ENCODE measurements around the gene NCAM1. TPM values are rescaled to one million over a fixed set of nuclear protein-coding genes. Genes with fewer than 3 reads are reported as not detected.
A peak's percentile ranks its signal among the peaks of the same experiment; 100 is the strongest.

Gene NCAM1
- total and polyA plus RNA-seq, 2 donors (not counting 1 experiment from before 2014, with no cell fraction given) = 0.17 to 2.6 TPM

GRCh38 chr11:112966561-112966960, 5.3 kb downstream of the NCAM1 start:
- Histone ChIP-seq H3K36me3 (ENCODE audit: control insufficient read depth, insufficient read depth, low read length) (no peaks in the 10 kb centered on the region), H4K20me1 (ENCODE audit: control insufficient read depth, extremely low read depth, insufficient read depth, low read length) (no peaks in the 10 kb centered on the region), H3K9ac (ENCODE audit: insufficient read depth, low read length) (no peak overlapping the region), H3K4me3 (replicated peaks in 1 of 4; ENCODE audit: control extremely low read depth in 1 of 4, insufficient read depth in 1 of 4, low read depth in 3 of 4, low read length in 4 of 4) (no peak overlapping the region), H3K4me1 (ENCODE audit: control insufficient read depth, extremely low read depth, insufficient read depth, low read length) (no peaks in the 10 kb centered on the region), H2AFZ (ENCODE audit: low read length) (no peak overlapping the region), H3K27me3 (ENCODE audit: control insufficient read depth, insufficient read depth, low read length) (peaks cover 7% of the 10 kb centered on the region), H3K79me2 (ENCODE audit: control insufficient read depth, insufficient read depth, low read length) (no peaks in the 10 kb centered on the region), H3K9me3 (ENCODE audit: control insufficient read depth, insufficient read depth, low read depth, low read length) (no peaks in the 10 kb centered on the region), H3K27ac (ENCODE audit: insufficient read depth, low read length) (no peak overlapping the region), H3K4me2 (ENCODE audit: extremely low read depth, insufficient read depth, low read length) (no peak overlapping the region)
- TF ChIP-seq EZH2 (IDR thresholded peaks at IDR 0.05; ENCODE audit: low read length, missing control alignments) = no peak
- TF ChIP-seq, protein P1, sequence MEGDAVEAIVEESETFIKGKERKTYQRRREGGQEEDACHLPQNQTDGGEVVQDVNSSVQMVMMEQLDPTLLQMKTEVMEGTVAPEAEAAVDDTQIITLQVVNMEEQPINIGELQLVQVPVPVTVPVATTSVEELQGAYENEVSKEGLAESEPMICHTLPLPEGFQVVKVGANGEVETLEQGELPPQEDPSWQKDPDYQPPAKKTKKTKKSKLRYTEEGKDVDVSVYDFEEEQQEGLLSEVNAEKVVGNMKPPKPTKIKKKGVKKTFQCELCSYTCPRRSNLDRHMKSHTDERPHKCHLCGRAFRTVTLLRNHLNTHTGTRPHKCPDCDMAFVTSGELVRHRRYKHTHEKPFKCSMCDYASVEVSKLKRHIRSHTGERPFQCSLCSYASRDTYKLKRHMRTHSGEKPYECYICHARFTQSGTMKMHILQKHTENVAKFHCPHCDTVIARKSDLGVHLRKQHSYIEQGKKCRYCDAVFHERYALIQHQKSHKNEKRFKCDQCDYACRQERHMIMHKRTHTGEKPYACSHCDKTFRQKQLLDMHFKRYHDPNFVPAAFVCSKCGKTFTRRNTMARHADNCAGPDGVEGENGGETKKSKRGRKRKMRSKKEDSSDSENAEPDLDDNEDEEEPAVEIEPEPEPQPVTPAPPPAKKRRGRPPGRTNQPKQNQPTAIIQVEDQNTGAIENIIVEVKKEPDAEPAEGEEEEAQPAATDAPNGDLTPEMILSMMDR (conservative IDR thresholded peaks at IDR 0.05 in 1 of 2, IDR thresholded peaks at IDR 0.05 in 1 of 2; ENCODE audit: low read depth in 1 of 2, low read length in 2 of 2) = no peak
- no peak for DNase-seq (ENCODE audit: low read depth in 2 of 2)

GRCh38 chr11:112967082-112967481, 5.9 kb downstream of the NCAM1 start:
- Histone ChIP-seq H3K36me3 (ENCODE audit: control insufficient read depth, insufficient read depth, low read length) (no peaks in the 10 kb centered on the region), H4K20me1 (ENCODE audit: control insufficient read depth, extremely low read depth, insufficient read depth, low read length) (no peaks in the 10 kb centered on the region), H3K79me2 (ENCODE audit: control insufficient read depth, insufficient read depth, low read length) (no peaks in the 10 kb centered on the region), H3K4me1 (ENCODE audit: control insufficient read depth, extremely low read depth, insufficient read depth, low read length) (no peaks in the 10 kb centered on the region), H3K4me3 (replicated peaks in 1 of 4; ENCODE audit: control extremely low read depth in 1 of 4, insufficient read depth in 1 of 4, low read depth in 3 of 4, low read length in 4 of 4) (no peak overlapping the region), H3K9me3 (ENCODE audit: control insufficient read depth, insufficient read depth, low read depth, low read length) (no peaks in the 10 kb centered on the region), H3K27me3 (ENCODE audit: control insufficient read depth, insufficient read depth, low read length) (peaks cover 5% of the 10 kb centered on the region), H3K4me2 (ENCODE audit: extremely low read depth, insufficient read depth, low read length) (no peak overlapping the region), H2AFZ (ENCODE audit: low read length) (no peak overlapping the region), H3K9ac (ENCODE audit: insufficient read depth, low read length) (no peak overlapping the region), H3K27ac (ENCODE audit: insufficient read depth, low read length) (no peak overlapping the region)
- DNase-seq (ENCODE audit: low read depth in 2 of 2) = peak in 1 of 2 donors; percentile 31
- no peak for TF ChIP-seq EZH2 (IDR thresholded peaks at IDR 0.05; ENCODE audit: low read length, missing control alignments)
- TF ChIP-seq, protein P1 (conservative IDR thresholded peaks at IDR 0.05 in 1 of 2, IDR thresholded peaks at IDR 0.05 in 1 of 2; ENCODE audit: low read depth in 1 of 2, low read length in 2 of 2) = no peak

GRCh38 chr11:112968941-112969713, 7.9 kb downstream of the NCAM1 start:
- Histone ChIP-seq H3K4me3 (replicated peaks in 1 of 4; ENCODE audit: control extremely low read depth in 1 of 4, insufficient read depth in 1 of 4, low read depth in 3 of 4, low read length in 4 of 4) (no peak overlapping the region), H3K79me2 (ENCODE audit: control insufficient read depth, insufficient read depth, low read length) (no peaks in the 10 kb centered on the region), H3K9ac (ENCODE audit: insufficient read depth, low read length) (no peak overlapping the region), H2AFZ (ENCODE audit: low read length) (no peak overlapping the region), H3K27ac (ENCODE audit: insufficient read depth, low read length) (no peak overlapping the region), H3K4me1 (ENCODE audit: control insufficient read depth, extremely low read depth, insufficient read depth, low read length) (no peaks in the 10 kb centered on the region), H3K9me3 (ENCODE audit: control insufficient read depth, insufficient read depth, low read depth, low read length) (no peaks in the 10 kb centered on the region), H3K4me2 (ENCODE audit: extremely low read depth, insufficient read depth, low read length) (no peak overlapping the region), H4K20me1 (ENCODE audit: control insufficient read depth, extremely low read depth, insufficient read depth, low read length) (no peaks in the 10 kb centered on the region), H3K27me3 (ENCODE audit: control insufficient read depth, insufficient read depth, low read length) (no peaks in the 10 kb centered on the region), H3K36me3 (ENCODE audit: control insufficient read depth, insufficient read depth, low read length) (no peaks in the 10 kb centered on the region)
- peak; percentile 62 to 81 for DNase-seq (ENCODE audit: low read depth in 2 of 2)
- TF ChIP-seq, protein P1 (conservative IDR thresholded peaks at IDR 0.05 in 1 of 2, IDR thresholded peaks at IDR 0.05 in 1 of 2; ENCODE audit: low read depth in 1 of 2, low read length in 2 of 2) = no peak
- TF ChIP-seq EZH2 (IDR thresholded peaks at IDR 0.05; ENCODE audit: low read length, missing control alignments) = no peak

Data from fibroblast of lung (primary cell).